GM23338 (cell line): Measurements from ENCODE around the gene TTF1. TPM values are rescaled to one million over a fixed set of nuclear protein-coding genes. Genes with fewer than 3 reads are reported as not detected.

Experiments used
- ATAC-seq: fragments of 200-7000 bp; cut with Tn5 transposase; 3 replicates; pipeline ENCODE4 v1.9.1; 2020
- DNase-seq: peaks from one replicate; pipeline ENCODE4 v3.0.0-alpha.2; 2015; ENCODE audit warnings: low spot score
- H2AFZ ChIP-seq: fragments of 200-600 bp; sonication (generic); 2 replicates; pipeline ENCODE4 v1.8.0; 2016; ENCODE audit warnings: antibody characterized with exemption, mild to moderate bottlenecking, moderate library complexity
- H3F3A ChIP-seq: fragments of 200-600 bp; sonication (generic); replicated peaks from 2 replicates; pipeline ENCODE4 v1.8.0; 2017; ENCODE audit warnings: antibody characterized with exemption, mixed run types, low read depth
- H3K27ac ChIP-seq: fragments of 200-600 bp; sonication (generic); 2 replicates; pipeline ENCODE4 v1.6.1; 2016; ENCODE audit warnings: low read depth
- H3K27me3 ChIP-seq: fragments of 200-600 bp; sonication (generic); 2 replicates; pipeline ENCODE4 v1.8.0; 2016; ENCODE audit warnings: mild to moderate bottlenecking, mixed run types, moderate library complexity; ENCODE audit not compliant: insufficient read depth
- H3K36me3 ChIP-seq: fragments of 200-600 bp; sonication (generic); 2 replicates; pipeline ENCODE4 v1.8.0; 2016; ENCODE audit warnings: mild to moderate bottlenecking; ENCODE audit not compliant: insufficient read depth
- H3K4me1 ChIP-seq: fragments of 200-600 bp; sonication (generic); 2 replicates; pipeline ENCODE4 v1.8.0; 2016; ENCODE audit warnings: mild to moderate bottlenecking, moderate library complexity; ENCODE audit not compliant: insufficient read depth
- H3K4me2 ChIP-seq: fragments of 200-600 bp; sonication (generic); 2 replicates; pipeline ENCODE4 v1.7.1; 2017; ENCODE audit warnings: mixed run types
- H3K4me3 ChIP-seq: fragments of 200-600 bp; sonication (generic); 2 replicates; pipeline ENCODE4 v1.6.1; 2016; ENCODE audit warnings: mixed run types
- H3K79me2 ChIP-seq: fragments of 200-600 bp; sonication (generic); replicated peaks from 2 replicates; pipeline ENCODE4 v1.8.0; 2017; ENCODE audit warnings: mild to moderate bottlenecking; ENCODE audit not compliant: insufficient read depth
- H3K9me2 ChIP-seq: fragments of 200-600 bp; sonication (generic); 2 replicates; pipeline ENCODE4 v1.8.0; 2017; ENCODE audit not compliant: insufficient read depth
- H4K20me1 ChIP-seq: fragments of 200-600 bp; sonication (generic); replicated peaks from 2 replicates; pipeline ENCODE4 v1.8.0; 2017; ENCODE audit warnings: mild to moderate bottlenecking; ENCODE audit not compliant: insufficient read depth
- H3K27ac Mint-ChIP-seq: 2 replicates; pipeline ENCODE4 v1.8.0; 2020; ENCODE audit warnings: inconsistent platforms, mild to moderate bottlenecking, moderate library complexity, mixed read lengths
- H3K27me3 Mint-ChIP-seq: 3 replicates; pipeline ENCODE4 v1.8.0; 2022; ENCODE audit warnings: low read depth, mild to moderate bottlenecking, moderate library complexity, mixed read lengths, inconsistent platforms; ENCODE audit not compliant: insufficient read depth, poor library complexity
- H3K36me3 Mint-ChIP-seq: 3 replicates; pipeline ENCODE4 v1.8.0; 2021; ENCODE audit warnings: low read depth, mild to moderate bottlenecking, inconsistent platforms, moderate library complexity, mixed read lengths
- H3K4me1 Mint-ChIP-seq: 3 replicates; pipeline ENCODE4 v1.8.0; 2020; ENCODE audit warnings: mild to moderate bottlenecking, inconsistent platforms, mixed read lengths
- H3K4me3 Mint-ChIP-seq: 3 replicates; pipeline ENCODE4 v1.8.0; 2021; ENCODE audit warnings: moderate library complexity, mild to moderate bottlenecking, inconsistent platforms, mixed read lengths
- H3K9me3 Mint-ChIP-seq: 3 replicates; pipeline ENCODE4 v1.8.0; 2020; ENCODE audit warnings: moderate library complexity, mild to moderate bottlenecking, inconsistent platforms, mixed read lengths
- CREB1 ChIP-seq: fragments of 250-450 bp; sonication (Bioruptor Pico); IDR thresholded peaks from 2 replicates; pipeline ENCODE4 v1.5.0; 2020; ENCODE audit warnings: low read depth, mild to moderate bottlenecking, moderate library complexity
- ETS1 ChIP-seq: IDR thresholded peaks from 2 replicates; pipeline ENCODE4 v1.6.1; 2016; ENCODE audit warnings: antibody characterized with exemption
- EZH2phosphoT487 ChIP-seq: fragments of 200-600 bp; sonication (generic); IDR thresholded peaks from one replicate; pipeline ENCODE4 v1.8.1; 2018; ENCODE audit warnings: antibody characterized with exemption; ENCODE audit not compliant: unreplicated experiment
- JUNB ChIP-seq: IDR thresholded peaks from one replicate; pipeline ENCODE4 v1.6.1; 2016; ENCODE audit warnings: antibody characterized with exemption; ENCODE audit not compliant: unreplicated experiment
- NANOG ChIP-seq: IDR thresholded peaks from 2 replicates; pipeline ENCODE4 v1.6.1; 2016; ENCODE audit warnings: antibody characterized with exemption, borderline replicate concordance
- POLR2AphosphoS5 ChIP-seq: IDR thresholded peaks from 2 replicates; pipeline ENCODE4 v1.6.1; 2016; ENCODE audit warnings: antibody characterized with exemption, low read depth
- REST ChIP-seq: IDR thresholded peaks from one replicate; pipeline ENCODE4 v1.6.1; 2018; ENCODE audit warnings: antibody characterized with exemption; ENCODE audit not compliant: unreplicated experiment
- ZNF114 ChIP-seq: fragments of 250-450 bp; sonication (Bioruptor Pico); IDR thresholded peaks from 2 replicates; pipeline ENCODE4 v1.5.0; 2020; ENCODE audit warnings: mild to moderate bottlenecking, moderate library complexity
- ZNF331 ChIP-seq: fragments of 250-450 bp; sonication (Bioruptor Pico); IDR thresholded peaks from 2 replicates; pipeline ENCODE4 v1.5.0; 2020; ENCODE audit warnings: low read depth, mild to moderate bottlenecking, moderate library complexity
- ZNF462 ChIP-seq: fragments of 250-450 bp; sonication (Bioruptor Pico); IDR thresholded peaks from 2 replicates; pipeline ENCODE4 v1.5.0; 2020; ENCODE audit warnings: mild to moderate bottlenecking, moderate library complexity
- polyA plus RNA-seq: library from polyadenylated mRNA; unstranded; fragments of >200 nt; fragmentation: Nextera tagmentation; extraction: Ambion mirVana; gene quantifications from 2 replicates; pipeline ENCODE4 v1.2.1, GENCODE V29; 2016
- total RNA-seq: library from RNA; depleted of rRNA; stranded (reverse); fragments of >200 nt; shearing (Covaris generic); gene quantifications from 2 replicates; pipeline ENCODE4 v1.2.3, GENCODE V29; 2014

Gene TTF1
- total and polyA plus RNA-seq, 2 experiments from 2014 or later: 14.9 to 25.0 TPM

- H3K27me3 Mint-ChIP-seq: peaks cover 5% of the 10 kb centered on the region
- no peaks in the 10 kb centered on the region for H3K36me3 Mint-ChIP-seq
- H3F3A ChIP-seq: no peaks in the 10 kb centered on the region
- no peaks in the 10 kb centered on the region for H3K9me3 Mint-ChIP-seq
- DNase-seq: no peak
- ATAC-seq: no peak
- no peaks in the 10 kb centered on the region for H3K4me1 Mint-ChIP-seq
- no peak overlapping the region for H3K4me2 ChIP-seq
- H2AFZ ChIP-seq: no peak overlapping the region
- no peaks in the 10 kb centered on the region; the same call in 1 of the 2 replicates for H4K20me1 ChIP-seq
- H3K4me1 ChIP-seq: no peaks in the 10 kb centered on the region
- TF ChIP-seq POLR2AphosphoS5 (no peak), CREB1 (no peak), REST (no peak), JUNB (no peak)
- no peaks in the 10 kb centered on the region for H3K36me3 ChIP-seq
- H3K27ac ChIP-seq: no peak overlapping the region
- no peaks in the 10 kb centered on the region for H3K9me2 ChIP-seq
- no peak overlapping the region for H3K4me3 ChIP-seq
- no peak overlapping the region for H3K4me3 Mint-ChIP-seq
- no peak overlapping the region for H3K27ac Mint-ChIP-seq
- H3K27me3 ChIP-seq: no peaks in the 10 kb centered on the region
- no peaks in the 10 kb centered on the region for H3K79me2 ChIP-seq
These were observed 44.6 kb upstream of the TTF1 start for GRCh38 chr9:132451276-132451675.

GRCh38 chr9:132447902-132448301 is 41.3 kb upstream of the TTF1 start:
- no peak overlapping the region for H3K4me3 Mint-ChIP-seq
- TF ChIP-seq EZH2phosphoT487: no peak
- TF ChIP-seq NANOG: no peak
- TF ChIP-seq ZNF462 (CRISPR knock-in tag): no peak
- no peak for TF ChIP-seq JUNB
- no peak for TF ChIP-seq CREB1
- no peak for TF ChIP-seq ZNF114 (CRISPR knock-in tag)
- no peak for TF ChIP-seq ZNF331 (CRISPR knock-in tag)
- TF ChIP-seq ETS1: no peak

More at GRCh38 chr9:132447902-132448301, 41.3 kb upstream of the TTF1 start:
- no peaks in the 10 kb centered on the region for H3K4me1 Mint-ChIP-seq
- H3K27me3 Mint-ChIP-seq: peaks cover 3% of the 10 kb centered on the region
- Histone ChIP-seq H3K9me2 (no peaks in the 10 kb centered on the region), H3K27ac (no peak overlapping the region), H3K4me2 (no peak overlapping the region), H3K4me1 (no peaks in the 10 kb centered on the region), H3K79me2 (no peaks in the 10 kb centered on the region), H3K36me3 (no peaks in the 10 kb centered on the region), H3F3A (no peaks in the 10 kb centered on the region), H4K20me1 (no peaks in the 10 kb centered on the region), H3K27me3 (no peaks in the 10 kb centered on the region), H3K4me3 (no peak overlapping the region), H2AFZ (peak overlapping the region; percentile 97)
- ATAC-seq (no peak), DNase-seq (no peak)
- no peak overlapping the region for H3K27ac Mint-ChIP-seq
- H3K36me3 Mint-ChIP-seq: no peaks in the 10 kb centered on the region
- H3K9me3 Mint-ChIP-seq: no peaks in the 10 kb centered on the region
